Gastrocnemius medialis (tissue), 4 donors: Measurements from ENCODE around the gene SRR.

Experiments
- CTCF ChIP-seq, 5 experiments: fragments of 450-650 bp in 3 of 5; fragments of 200-600 bp in 2 of 5; sonication (generic) in 2 of 5; IDR thresholded peaks in 4 of 5; conservative IDR thresholded peaks in 1 of 5; 1 replicate in 4 of 5; 2 replicates in 1 of 5; pipeline ENCODE4 v1.5.1; 2016 to 2019; ENCODE audit warnings: antibody characterized with exemption in 5 of 5, mild to moderate bottlenecking in 3 of 5, moderate library complexity in 3 of 5
- POLR2A ChIP-seq, 2 donors: fragments of 450-650 bp; IDR thresholded peaks; one replicate each; pipeline ENCODE4 v1.6.1; 2017; ENCODE audit warnings: antibody characterized with exemption in 2 of 2, mild to moderate bottlenecking in 2 of 2, moderate library complexity in 2 of 2

- no peak for TF ChIP-seq POLR2A (IDR thresholded peaks at IDR 0.05)
- no peak for TF ChIP-seq CTCF (IDR thresholded peaks at IDR 0.05 in 4 of 5, conservative IDR thresholded peaks at IDR 0.05 in 1 of 5)
These were observed 41.6 kb upstream of the SRR start for GRCh38 chr17:2262135-2262587.
